K562 (cell line): ENCODE data around the gene IPCEF1. TPM values are rescaled to one million over a fixed set of nuclear protein-coding genes. Genes with fewer than 3 reads are reported as not detected.

ENCODE experiments used
- ATAC-seq: fragments of 200-7000 bp; cut with Tn5 transposase; 3 replicates; pipeline ENCODE4 v1.9.1; 2020; ENCODE audit warnings: moderate library complexity
- BruUV-seq: library from RNA; stranded (reverse); fragments of 400-500 nt; replicated peaks from 2 replicates; lab custom pipeline; 2021; lab: Mats Ljungman, UMichigan
- CTCF ChIA-PET: fragments of 300-600 bp; formaldehyde crosslinking; extraction: SDS; loops from one replicate; lab custom pipeline; 2021; ENCODE audit warnings: low intra/inter-chr PET ratio; lab: Yijun Ruan, JAX
- POLR2A ChIA-PET: fragments of 300-600, 350-650 bp; sonication (Branson Sonifier 250); formaldehyde crosslinking; extraction: SDS; loops from one replicate; lab custom pipeline; 2021; ENCODE audit warnings: antibody characterized with exemption, inconsistent platforms; lab: Yijun Ruan, JAX
- DNase-seq, 4 experiments: peaks; one replicate each; pipeline versions ENCODE4 v3.0.0 to v3.0.0-alpha.2; 2011 to 2018; ENCODE audit warnings: low spot score in 3 of 4, mixed read lengths in 3 of 4; ENCODE audit errors: extremely low read depth in 1 of 4
- FAIRE-seq: peaks from 2 replicates; lab custom pipeline; 2011; peaks lifted over from hg19 to GRCh38; lab: Jason Lieb, UNC
- H2AFZ ChIP-seq: 2 replicates; pipeline ENCODE4 v1.6.0; 2011; ENCODE audit warnings: low read depth, low read length, control low read depth, inconsistent platforms
- H3K27ac ChIP-seq: fragments of 200-600 bp; 3 replicates; pipeline ENCODE4 v1.8.0; 2011; ENCODE audit warnings: low read depth, mild to moderate bottlenecking, control low read depth, inconsistent platforms, low read length, moderate library complexity, mixed read lengths; ENCODE audit errors: extremely low read depth
- H3K27me3 ChIP-seq, 2 experiments: fragments of 300-600 bp in 1 of 2; 2 replicates in 1 of 2; 3 replicates in 1 of 2; pipeline versions ENCODE4 v1.6.0 to v1.8.0; 2011; ENCODE audit warnings: inconsistent platforms in 2 of 2, low read length in 2 of 2, mild to moderate bottlenecking in 1 of 2, mixed read lengths in 1 of 2, moderate library complexity in 1 of 2; ENCODE audit not compliant: control insufficient read depth in 2 of 2, insufficient read depth in 2 of 2
- H3K36me3 ChIP-seq: fragments of 300-600 bp; 3 replicates; pipeline ENCODE4 v1.8.0; 2011; ENCODE audit warnings: mild to moderate bottlenecking, low read length, inconsistent platforms; ENCODE audit not compliant: control insufficient read depth, insufficient read depth
- H3K4me1 ChIP-seq, 2 experiments: fragments of 200-600 bp in 1 of 2; replicated peaks in 1 of 2; 2 replicates in 1 of 2; 3 replicates in 1 of 2; pipeline versions ENCODE4 v1.5.1 to v1.8.0; 2011; ENCODE audit warnings: inconsistent platforms in 2 of 2, low read length in 2 of 2, mild to moderate bottlenecking in 1 of 2, mixed read lengths in 1 of 2, moderate library complexity in 1 of 2; ENCODE audit not compliant: control insufficient read depth in 2 of 2, insufficient read depth in 2 of 2
- H3K4me2 ChIP-seq: 2 replicates; pipeline ENCODE4 v1.6.1; 2011; ENCODE audit warnings: low read length, control low read depth, inconsistent platforms, mixed read lengths; ENCODE audit not compliant: insufficient read depth
- H3K4me3 ChIP-seq: fragments of 200-600 bp; sonication (generic), shearing (Covaris generic); 2 replicates; pipeline ENCODE4 v1.5.1; 2016; ENCODE audit warnings: control low read depth, inconsistent platforms
- H3K79me2 ChIP-seq: fragments of 200-600 bp; 3 replicates; pipeline ENCODE4 v1.8.0; 2011; ENCODE audit warnings: low read length, inconsistent platforms; ENCODE audit not compliant: control insufficient read depth, insufficient read depth
- H3K9ac ChIP-seq, 2 experiments: 2 replicates each; pipeline versions ENCODE4 v1.6.0 to v1.6.1; 2011; ENCODE audit warnings: low read depth in 2 of 2, low read length in 2 of 2, control low read depth in 1 of 2, inconsistent platforms in 1 of 2, mild to moderate bottlenecking in 1 of 2, mixed read lengths in 1 of 2; ENCODE audit not compliant: insufficient read depth in 1 of 2
- H3K9me1 ChIP-seq: one replicate; pipeline ENCODE4 v1.6.0; 2011; ENCODE audit warnings: inconsistent platforms, mild to moderate bottlenecking, low read length, moderate library complexity; ENCODE audit not compliant: control insufficient read depth, insufficient read depth
- H3K9me3 ChIP-seq: replicated peaks from 2 replicates; pipeline ENCODE4 v1.5.1; 2011; ENCODE audit warnings: low read depth, low read length, inconsistent platforms; ENCODE audit not compliant: control insufficient read depth, insufficient read depth
- H4K20me1 ChIP-seq: replicated peaks from 2 replicates; pipeline ENCODE4 v1.6.1; 2011; ENCODE audit warnings: low read length, inconsistent platforms, mixed read lengths; ENCODE audit not compliant: control insufficient read depth, insufficient read depth
- HMGXB4 ChIP-seq: sonication (generic); formaldehyde crosslinking; IDR thresholded peaks from 2 replicates; pipeline ENCODE4 v1.8.1; 2023; ENCODE audit warnings: mild to moderate bottlenecking, missing genetic modification reagents
- MECOM ChIP-seq: fragments of 250-450 bp; sonication (Bioruptor Pico); IDR thresholded peaks from 2 replicates; pipeline ENCODE4 v1.8.0; 2022; ENCODE audit warnings: inconsistent platforms
- MEF2A ChIP-seq: IDR thresholded peaks from 2 replicates; pipeline ENCODE4 v1.6.1; 2011; ENCODE audit warnings: low read depth, mild to moderate bottlenecking, low read length, moderate library complexity; ENCODE audit not compliant: control insufficient read depth
- NR4A1 ChIP-seq, 2 experiments: fragments of 250-450 bp in 1 of 2; fragments of 450-650 bp in 1 of 2; sonication (Bioruptor Pico) in 1 of 2; IDR thresholded peaks; 2 replicates each; pipeline versions ENCODE4 v1.4.0 to v1.6.1; 2016 to 2020; ENCODE audit warnings: mild to moderate bottlenecking in 2 of 2, missing compliant biosample characterization in 1 of 2, missing genetic modification characterization in 1 of 2, moderate library complexity in 1 of 2
- PHF20 ChIP-seq: fragments of 450-650 bp; IDR thresholded peaks from 2 replicates; pipeline ENCODE4 v1.6.1; 2018; ENCODE audit not compliant: partially characterized antibody
- SAFB2 ChIP-seq: fragments of 200-400 bp; formaldehyde crosslinking; IDR thresholded peaks from 2 replicates; pipeline ENCODE4 v1.6.1; 2018; ENCODE audit warnings: borderline replicate concordance, low read length, low read depth, moderate library complexity; ENCODE audit not compliant: severe bottlenecking
- SFPQ ChIP-seq: fragments of 200-400 bp; formaldehyde crosslinking; IDR thresholded peaks from 2 replicates; pipeline ENCODE4 v1.6.1; 2017; ENCODE audit warnings: mild to moderate bottlenecking, low read depth, low read length, moderate library complexity
- ZNF124 ChIP-seq: sonication (generic); formaldehyde crosslinking; IDR thresholded peaks from 2 replicates; pipeline ENCODE4 v1.8.1; 2022; ENCODE audit warnings: missing genetic modification reagents
- WGBS: fragments of 100-300 bp; shearing (Covaris generic); methylation state at CpG from one replicate; pipeline ENCODE4 v1.1.6; 2016; ENCODE audit warnings: low coverage, mixed read lengths; ENCODE audit not compliant: insufficient coverage; ENCODE audit errors: missing lambda C conversion rate; 5-methylcytosine and 5-hydroxymethylcytosine counted together
- in situ Hi-C: fragments of 300-500 bp; cut with MboI; formaldehyde crosslinking; loops from 4 replicates; pipeline ENCODE4 v1.15.0; 2018; ENCODE audit warnings: inconsistent platforms, mixed read lengths
- intact Hi-C: fragments of 100-400 bp; cut with micrococcal nuclease; formaldehyde crosslinking; loops from 2 replicates; pipeline ENCODE4 v1.14.2; 2022
- polyA plus RNA-seq, 8 experiments: library from polyadenylated mRNA; depleted of rRNA in 4 of 8; stranded (reverse) in 5 of 8; unstranded in 3 of 8; fragments of >200 nt; fragmentation: Nextera tagmentation in 2 of 8; fragmentation: Illumina TruSeq in 1 of 8; extraction: Ambion mirVana in 2 of 8; extraction: Trizol in 1 of 8; gene quantifications; 2 replicates each; pipeline versions ENCODE4 v1.2.1 to v1.2.3, GENCODE V29; 2011 to 2014; ENCODE audit warnings: inconsistent platforms in 1 of 8, missing spikeins in 1 of 8
- total RNA-seq, 7 experiments: library from RNA; depleted of rRNA in 6 of 7; stranded (reverse); fragments of >200 nt in 6 of 7; fragmentation: Illumina TruSeq in 2 of 7; extraction: Trizol in 2 of 7; gene quantifications; 2 replicates each; pipeline versions ENCODE4 v1.2.1 to v1.2.3, GENCODE V29; 2011 to 2021; ENCODE audit warnings: low replicate concordance in 1 of 7

The IPCEF1 gene
- total and polyA plus RNA-seq, 9 of the 15 experiments (the other 6 are each of a cell fraction or from before 2014, with no cell fraction given): 0.14 to 0.18 TPM; not detected in 7

- DNase-seq (no peak), FAIRE-seq (no peak), ATAC-seq (no peak)
- POLR2A ChIA-PET: no interaction called here
- no TSS peak for BruUV-seq
- in situ Hi-C loops (no loop called here), intact Hi-C loops (no loop called here)
- 0% methylated on average over 2 of the region's 2 CpGs for WGBS
- Histone ChIP-seq H3K27ac (no peak overlapping the region), H3K36me3 (no peaks in the 10 kb centered on the region), H3K9me1 (no peaks in the 10 kb centered on the region), H3K79me2 (no peaks in the 10 kb centered on the region), H4K20me1 (no peaks in the 10 kb centered on the region), H3K4me1 (no peaks in the 10 kb centered on the region), H3K4me2 (no peak overlapping the region), H3K27me3 (peaks cover 9 to 11% of the 10 kb centered on the region in 2 experiments; a peak in 3 of 5 replicates), H3K4me3 (no peak overlapping the region), H3K9ac (no peak overlapping the region), H2AFZ (no peak overlapping the region), H3K9me3 (no peaks in the 10 kb centered on the region)
- CTCF ChIA-PET: no interaction called here
- TF ChIP-seq SAFB2 (no peak), PHF20 (no peak), HMGXB4 (CRISPR knock-in tag) (no peak), MEF2A (no peak), SFPQ (no peak), NR4A1 (CRISPR knock-in tag; IDR thresholded peaks at IDR 0.05) (no peak), NR4A1 (tag; IDR thresholded peaks at IDR 0.05) (no peak), ZNF124 (CRISPR knock-in tag) (no peak), MECOM (CRISPR knock-in tag) (no peak)
These were observed 117.8 kb downstream of the IPCEF1 start for GRCh38 chr6:154238831-154239230.
